HL-60 (cell line): Measurements from ENCODE around the gene MAB21L1.

Experiments
- DNase-seq, 2 experiments: peaks; one replicate each; pipeline ENCODE4 v3.0.0-alpha.2; 2010 to 2020; ENCODE audit warnings: low read depth in 1 of 2, low spot score in 1 of 2
- H3K27ac ChIP-seq: fragments of 250-450 bp; sonication (Bioruptor Pico); replicated peaks from 2 replicates; pipeline ENCODE4 v1.5.1; 2020; ENCODE audit warnings: mild to moderate bottlenecking, moderate library complexity
- H3K27me3 ChIP-seq: fragments of 250-450 bp; sonication (Bioruptor Pico); 2 replicates; pipeline ENCODE4 v1.5.1; 2021; ENCODE audit warnings: mild to moderate bottlenecking, moderate library complexity; ENCODE audit not compliant: insufficient read depth, poor library complexity, severe bottlenecking
- H3K4me3 ChIP-seq: replicated peaks from 2 replicates; pipeline ENCODE4 v1.5.1; 2011; ENCODE audit warnings: mild to moderate bottlenecking, control low read depth, low read length; ENCODE audit not compliant: insufficient read depth
- CTCF ChIP-seq: IDR thresholded peaks from one replicate; pipeline ENCODE4 v1.5.1; 2011; ENCODE audit warnings: low read length, control low read depth, inconsistent platforms; ENCODE audit not compliant: insufficient read depth
- GABPA ChIP-seq: IDR thresholded peaks from 2 replicates; pipeline ENCODE4 v1.6.1; 2012; ENCODE audit warnings: low read depth
- POLR2AphosphoS5 ChIP-seq: IDR thresholded peaks from 2 replicates; pipeline ENCODE4 v1.6.1; 2012; ENCODE audit warnings: low read depth
- REST ChIP-seq: IDR thresholded peaks from 2 replicates; pipeline ENCODE4 v1.6.1; 2012; ENCODE audit warnings: low read depth; ENCODE audit not compliant: insufficient replicate concordance
- SPI1 ChIP-seq: IDR thresholded peaks from 2 replicates; pipeline ENCODE4 v1.6.1; 2012; ENCODE audit warnings: low read depth, mild to moderate bottlenecking, borderline replicate concordance

Gene MAB21L1

GRCh38 chr13:35460061-35460460 lies 16.4 kb downstream of the MAB21L1 start:
- Histone ChIP-seq H3K27me3 (no peaks in the 10 kb centered on the region), H3K27ac (no peak overlapping the region), H3K4me3 (no peak overlapping the region)
- no peak for TF ChIP-seq SPI1
- no peak for TF ChIP-seq CTCF
- no peak for TF ChIP-seq POLR2AphosphoS5
- no peak for TF ChIP-seq GABPA
- no peak for TF ChIP-seq REST
- no peak for DNase-seq

- TF ChIP-seq REST (no peak), GABPA (no peak), POLR2AphosphoS5 (no peak), SPI1 (no peak), CTCF (no peak)
- no peak for DNase-seq
- no peak overlapping the region for H3K27ac ChIP-seq
- no peaks in the 10 kb centered on the region for H3K27me3 ChIP-seq
- H3K4me3 ChIP-seq: no peak overlapping the region
Observed at GRCh38 chr13:35457258-35457657, 19.2 kb downstream of the MAB21L1 start.

GRCh38 chr13:35455022-35455421 lies 21.5 kb downstream of the MAB21L1 start:
- Histone ChIP-seq H3K4me3 (no peak overlapping the region), H3K27me3 (no peaks in the 10 kb centered on the region), H3K27ac (no peak overlapping the region)
- DNase-seq: no peak
- TF ChIP-seq SPI1 (no peak), REST (no peak), POLR2AphosphoS5 (no peak)

GRCh38 chr13:35449821-35450220 lies 26.7 kb downstream of the MAB21L1 start:
- H3K27me3 ChIP-seq: no peaks in the 10 kb centered on the region
- no peak overlapping the region for H3K4me3 ChIP-seq
- DNase-seq: no peak
- TF ChIP-seq SPI1 (no peak), CTCF (no peak), POLR2AphosphoS5 (no peak), GABPA (no peak), REST (no peak)
- no peak overlapping the region for H3K27ac ChIP-seq
